Measurements from ENCODE around the gene C14orf119.

- no peak for TF ChIP-seq ZNF146 (CRISPR knock-in tag; IDR thresholded peaks at IDR 0.05; ENCODE audit: unreplicated experiment)
- no peak for TF ChIP-seq ZBTB12 (CRISPR knock-in tag; IDR thresholded peaks at IDR 0.05)
- no peak for TF ChIP-seq NR2C2 (CRISPR knock-in tag; IDR thresholded peaks at IDR 0.05)
- TF ChIP-seq NR2C2 (tag; IDR thresholded peaks at IDR 0.05): no peak
- no peak for TF ChIP-seq ZBTB43 (CRISPR knock-in tag; IDR thresholded peaks at IDR 0.05)
- TF ChIP-seq RCOR1 (IDR thresholded peaks at IDR 0.05; ENCODE audit: borderline replicate concordance in 1 of 2, low read depth in 2 of 2, low read length in 2 of 2): no peak
- TF ChIP-seq CREB1 (IDR thresholded peaks at IDR 0.05): no peak
- no peak for TF ChIP-seq CREB1 (CRISPR knock-in tag; IDR thresholded peaks at IDR 0.05)
- no peak for TF ChIP-seq ZNF699 (CRISPR knock-in tag; IDR thresholded peaks at IDR 0.05; ENCODE audit: insufficient replicate concordance)
- TF ChIP-seq POLR2AphosphoS5 (IDR thresholded peaks at IDR 0.05; ENCODE audit: control insufficient read depth, insufficient read depth, low read depth, low read length): no peak
- TF ChIP-seq CBX2 (IDR thresholded peaks at IDR 0.05; ENCODE audit: insufficient read depth, low read length, poor library complexity, severe bottlenecking): no peak
- no peak for TF ChIP-seq AFF4 (CRISPR knock-in tag; IDR thresholded peaks at IDR 0.05)
- no peak for TF ChIP-seq KAT7 (CRISPR knock-in tag; IDR thresholded peaks at IDR 0.05; ENCODE audit: borderline replicate concordance)
- TF ChIP-seq RAD51 (IDR thresholded peaks at IDR 0.05; ENCODE audit: borderline replicate concordance, low read depth): no peak
- no peak for TF ChIP-seq DPF2 (IDR thresholded peaks at IDR 0.05)
Measured at GRCh38 chr14:23051141-23052057, 43.9 kb upstream of the C14orf119 start.

Measured in K562 (cell line).